Cardiac fibroblast (primary cell): ENCODE measurements around the gene WARS2.

Experiments
- DNase-seq, 2 donors: peaks; one replicate each; pipeline versions ENCODE4 v3.0.0 to v3.0.0-alpha.2; 2010; ENCODE audit warnings: low read depth in 2 of 2
- H3K4me3 ChIP-seq, 2 donors: replicated peaks in 1 of 2; 1 replicate in 1 of 2; 2 replicates in 1 of 2; pipeline ENCODE4 v1.5.1; 2011; ENCODE audit warnings: low read depth in 2 of 2, low read length in 2 of 2, mild to moderate bottlenecking in 2 of 2, moderate library complexity in 1 of 2
- TF ChIP-seq, protein P1 (sequence below): IDR thresholded peaks from one replicate; pipeline ENCODE4 v1.5.1; 2011; ENCODE audit warnings: low read depth, mild to moderate bottlenecking, low read length, inconsistent platforms

The WARS2 gene

DNA sequence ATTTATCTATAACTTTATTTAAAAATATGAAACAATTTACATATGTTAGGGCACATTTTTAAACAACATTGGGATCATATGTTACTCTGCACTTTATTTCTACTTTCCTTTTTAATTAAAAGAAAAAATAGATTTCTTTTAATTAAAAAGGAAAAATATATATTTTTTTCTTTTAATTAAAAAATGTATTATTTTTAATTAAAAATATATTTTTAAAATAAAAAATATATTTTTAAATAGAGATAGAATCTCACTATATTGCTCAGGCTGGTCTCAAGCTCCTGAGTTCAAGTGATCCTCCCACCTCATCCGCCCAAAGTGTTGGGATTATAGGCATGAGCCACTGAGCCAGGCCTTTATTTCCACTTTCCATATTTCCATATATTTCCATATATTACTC is 36.7 kb downstream of the WARS2 start:
- no peak for DNase-seq
- TF ChIP-seq, protein P1, sequence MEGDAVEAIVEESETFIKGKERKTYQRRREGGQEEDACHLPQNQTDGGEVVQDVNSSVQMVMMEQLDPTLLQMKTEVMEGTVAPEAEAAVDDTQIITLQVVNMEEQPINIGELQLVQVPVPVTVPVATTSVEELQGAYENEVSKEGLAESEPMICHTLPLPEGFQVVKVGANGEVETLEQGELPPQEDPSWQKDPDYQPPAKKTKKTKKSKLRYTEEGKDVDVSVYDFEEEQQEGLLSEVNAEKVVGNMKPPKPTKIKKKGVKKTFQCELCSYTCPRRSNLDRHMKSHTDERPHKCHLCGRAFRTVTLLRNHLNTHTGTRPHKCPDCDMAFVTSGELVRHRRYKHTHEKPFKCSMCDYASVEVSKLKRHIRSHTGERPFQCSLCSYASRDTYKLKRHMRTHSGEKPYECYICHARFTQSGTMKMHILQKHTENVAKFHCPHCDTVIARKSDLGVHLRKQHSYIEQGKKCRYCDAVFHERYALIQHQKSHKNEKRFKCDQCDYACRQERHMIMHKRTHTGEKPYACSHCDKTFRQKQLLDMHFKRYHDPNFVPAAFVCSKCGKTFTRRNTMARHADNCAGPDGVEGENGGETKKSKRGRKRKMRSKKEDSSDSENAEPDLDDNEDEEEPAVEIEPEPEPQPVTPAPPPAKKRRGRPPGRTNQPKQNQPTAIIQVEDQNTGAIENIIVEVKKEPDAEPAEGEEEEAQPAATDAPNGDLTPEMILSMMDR: no peak
- H3K4me3 ChIP-seq: no peak overlapping the region

DNA sequence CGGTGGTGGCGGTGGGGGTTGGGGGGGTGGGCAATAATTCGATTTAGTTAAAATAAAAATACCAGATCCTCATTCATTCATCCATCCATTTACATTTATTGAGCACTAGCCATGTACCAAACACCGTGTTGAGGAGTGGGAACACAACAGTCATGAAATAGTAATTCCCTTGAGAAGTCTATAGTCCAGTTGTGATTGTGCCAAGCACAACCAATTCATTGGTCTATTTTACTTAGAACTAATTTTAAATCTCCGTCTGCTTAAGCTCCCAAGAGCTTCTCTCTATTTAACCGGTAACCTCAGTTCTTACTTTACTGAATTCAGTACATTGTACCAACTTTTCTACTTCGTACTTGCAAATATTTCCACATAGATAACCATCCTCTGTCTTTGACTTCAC is 38.4 kb downstream of the WARS2 start:
- peak in 1 of 2 donors; percentile 22 for DNase-seq
- TF ChIP-seq, protein P1: no peak
- no peak overlapping the region for H3K4me3 ChIP-seq

DNA sequence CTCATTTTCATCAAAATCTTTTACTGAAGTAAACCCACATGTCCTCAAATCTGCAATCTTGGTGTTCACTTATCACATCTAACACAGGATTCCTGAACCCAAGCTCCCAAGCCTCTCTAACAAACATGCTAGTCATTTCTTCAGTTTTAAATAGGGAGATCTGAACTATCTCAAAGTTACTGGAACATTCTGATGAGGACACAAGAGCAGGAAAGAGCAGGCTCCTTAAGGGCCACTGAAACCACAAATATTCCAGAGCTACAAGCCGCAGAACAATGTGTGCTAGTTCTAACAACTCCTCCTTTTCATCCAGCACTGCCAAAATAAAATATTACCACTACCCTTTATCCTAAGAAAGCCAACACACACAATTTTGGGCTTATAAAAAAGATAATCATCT is 38.9 kb downstream of the WARS2 start:
- peak; percentile 92 to 93 for DNase-seq
- no peak overlapping the region for H3K4me3 ChIP-seq
- TF ChIP-seq, protein P1: no peak

DNA sequence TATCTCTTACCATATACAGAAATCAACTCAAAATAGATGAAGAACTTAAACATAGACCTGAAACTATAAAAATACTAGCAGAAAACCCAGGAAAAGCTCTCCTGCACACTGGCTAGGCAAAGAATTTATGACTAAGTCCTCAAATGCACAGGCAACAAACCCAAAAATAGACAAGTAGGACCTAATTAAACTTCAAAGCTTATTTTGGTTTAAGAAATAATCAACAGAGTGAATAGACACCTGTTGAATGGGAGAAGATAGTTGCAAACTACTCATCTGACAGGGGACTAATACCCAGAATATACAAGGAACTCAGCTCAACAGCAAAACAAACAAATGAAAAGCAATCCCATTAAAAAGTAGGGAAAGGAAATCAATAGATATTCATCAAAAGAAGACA is 40.7 kb downstream of the WARS2 start:
- H3K4me3 ChIP-seq: no peak overlapping the region
- DNase-seq: peak in 1 of 2 donors; percentile 18
- TF ChIP-seq, protein P1: no peak

DNA sequence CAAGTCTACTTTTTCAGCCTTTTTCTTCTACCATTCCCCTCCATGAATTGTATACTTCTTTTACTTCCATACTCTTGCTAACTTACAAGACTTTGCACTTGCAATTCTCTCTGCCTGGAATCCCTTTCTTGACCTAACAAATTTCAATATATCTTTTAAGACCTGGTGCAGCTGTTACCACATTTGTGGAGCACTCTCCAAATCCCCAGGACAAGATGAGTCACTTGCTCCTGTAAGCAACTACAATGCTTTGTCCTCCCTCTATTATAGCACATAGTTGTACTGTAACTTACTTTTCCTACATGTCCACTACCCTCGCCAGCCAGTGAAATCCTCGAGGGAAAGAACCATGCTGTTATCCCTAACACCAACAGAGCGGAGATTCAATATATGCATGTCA is 43.1 kb downstream of the WARS2 start:
- TF ChIP-seq, protein P1: no peak
- H3K4me3 ChIP-seq: no peak overlapping the region
- DNase-seq: peak; percentile 53 to 72

DNA sequence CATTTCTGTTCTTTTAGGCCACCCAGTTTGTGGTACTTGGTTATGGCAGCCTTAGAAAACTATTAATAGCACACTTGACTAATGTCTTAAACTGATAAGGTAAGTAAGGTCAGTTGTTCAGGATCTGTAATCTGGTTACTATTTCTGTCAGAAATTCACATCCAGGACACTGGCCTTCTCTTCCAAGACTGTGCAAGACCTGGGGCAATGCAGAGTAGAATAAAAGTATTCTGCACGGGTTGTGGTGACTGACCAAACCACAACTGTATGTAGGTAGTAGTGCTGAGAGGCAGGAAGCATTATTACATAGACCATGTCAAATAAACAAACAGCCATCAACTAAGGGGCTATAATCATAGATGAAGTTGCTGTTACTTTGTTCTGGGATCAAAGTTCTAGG is 46.7 kb downstream of the WARS2 start:
- no peak for DNase-seq
- TF ChIP-seq, protein P1: no peak
- no peak overlapping the region for H3K4me3 ChIP-seq

DNA sequence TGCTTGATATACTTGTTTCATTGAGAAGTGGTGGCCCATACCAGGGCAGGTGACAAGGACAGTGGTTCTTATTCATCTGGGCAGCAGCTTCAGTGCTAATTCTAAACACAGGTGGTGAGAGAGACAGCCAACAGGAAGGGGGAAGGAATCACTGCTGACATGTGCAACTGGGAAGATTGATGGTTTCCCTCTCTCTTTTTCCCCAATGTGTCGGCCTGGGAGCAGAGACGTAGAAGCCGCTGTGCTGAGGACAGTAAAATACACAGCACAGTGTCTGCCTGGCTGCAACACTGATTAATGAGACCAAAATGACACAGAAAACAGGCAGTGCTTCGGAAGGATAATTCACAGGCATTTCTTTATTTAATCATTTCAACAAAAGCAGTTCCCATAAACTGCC is 48.8 kb downstream of the WARS2 start:
- no peak overlapping the region for H3K4me3 ChIP-seq
- TF ChIP-seq, protein P1: no peak
- DNase-seq: no peak
